ENCODE data around the gene KCTD3.

Gene KCTD3

GRCh38 chr1:215661033-215661432, 93.9 kb downstream of the KCTD3 start:
- Histone ChIP-seq H3K36me3 (replicated peaks) (no peaks in the 10 kb centered on the region), H3K9me3 (no peaks in the 10 kb centered on the region), H3K4me1 (no peaks in the 10 kb centered on the region), H3K4me3 (no peak overlapping the region), H3K27me3 (ENCODE audit: low read depth) (no peaks in the 10 kb centered on the region)
- no peak for DNase-seq (ENCODE audit: low spot score in 2 of 2)
- in situ Hi-C loops (cut with MboI; ENCODE audit: low sequenced_read_pairs), result no loop called here

- DNase-seq (ENCODE audit: low spot score in 2 of 2), result no peak
- in situ Hi-C loops (cut with MboI; ENCODE audit: low sequenced_read_pairs), result no loop called here
- Histone ChIP-seq H3K4me3 (no peak overlapping the region), H3K27me3 (ENCODE audit: low read depth) (no peaks in the 10 kb centered on the region), H3K36me3 (replicated peaks) (no peaks in the 10 kb centered on the region), H3K4me1 (no peaks in the 10 kb centered on the region), H3K9me3 (no peaks in the 10 kb centered on the region)
These were observed 98.1 kb downstream of the KCTD3 start for GRCh38 chr1:215665215-215665614.

GRCh38 chr1:215667761-215668160, 100.7 kb downstream of the KCTD3 start:
- H3K4me1 ChIP-seq, result no peaks in the 10 kb centered on the region
- no peaks in the 10 kb centered on the region for H3K36me3 ChIP-seq (replicated peaks)
- no peaks in the 10 kb centered on the region for H3K27me3 ChIP-seq (ENCODE audit: low read depth)
- in situ Hi-C loops (cut with MboI; ENCODE audit: low sequenced_read_pairs), result no loop called here
- DNase-seq (ENCODE audit: low spot score in 2 of 2), result no peak
- H3K4me3 ChIP-seq, result no peak overlapping the region
- no peaks in the 10 kb centered on the region for H3K9me3 ChIP-seq

GRCh38 chr1:215669806-215670491, 102.8 kb downstream of the KCTD3 start:
- in situ Hi-C loops (cut with MboI; ENCODE audit: low sequenced_read_pairs), result no loop called here
- H3K27me3 ChIP-seq (ENCODE audit: low read depth), result no peaks in the 10 kb centered on the region
- no peak for DNase-seq (ENCODE audit: low spot score in 2 of 2)

More at GRCh38 chr1:215669806-215670491, 102.8 kb downstream of the KCTD3 start:
- no peak overlapping the region for H3K4me3 ChIP-seq
- no peaks in the 10 kb centered on the region for H3K9me3 ChIP-seq
- H3K4me1 ChIP-seq, result no peaks in the 10 kb centered on the region
- no peaks in the 10 kb centered on the region for H3K36me3 ChIP-seq (replicated peaks)

Measured in HAP-1 (cell line).